HUDEP-2 (cell line): ENCODE results near the gene ITPRIPL2.
A peak's percentile ranks its signal among the peaks of the same experiment; 100 is the strongest.

ENCODE experiments used
- DNase-seq, 76 experiments: peaks; one replicate each; lab custom pipeline; 2025; ENCODE audit not compliant: unreplicated experiment in 76 of 76; lab: John Stamatoyannopoulos, UW

ITPRIPL2 gene

DNA sequence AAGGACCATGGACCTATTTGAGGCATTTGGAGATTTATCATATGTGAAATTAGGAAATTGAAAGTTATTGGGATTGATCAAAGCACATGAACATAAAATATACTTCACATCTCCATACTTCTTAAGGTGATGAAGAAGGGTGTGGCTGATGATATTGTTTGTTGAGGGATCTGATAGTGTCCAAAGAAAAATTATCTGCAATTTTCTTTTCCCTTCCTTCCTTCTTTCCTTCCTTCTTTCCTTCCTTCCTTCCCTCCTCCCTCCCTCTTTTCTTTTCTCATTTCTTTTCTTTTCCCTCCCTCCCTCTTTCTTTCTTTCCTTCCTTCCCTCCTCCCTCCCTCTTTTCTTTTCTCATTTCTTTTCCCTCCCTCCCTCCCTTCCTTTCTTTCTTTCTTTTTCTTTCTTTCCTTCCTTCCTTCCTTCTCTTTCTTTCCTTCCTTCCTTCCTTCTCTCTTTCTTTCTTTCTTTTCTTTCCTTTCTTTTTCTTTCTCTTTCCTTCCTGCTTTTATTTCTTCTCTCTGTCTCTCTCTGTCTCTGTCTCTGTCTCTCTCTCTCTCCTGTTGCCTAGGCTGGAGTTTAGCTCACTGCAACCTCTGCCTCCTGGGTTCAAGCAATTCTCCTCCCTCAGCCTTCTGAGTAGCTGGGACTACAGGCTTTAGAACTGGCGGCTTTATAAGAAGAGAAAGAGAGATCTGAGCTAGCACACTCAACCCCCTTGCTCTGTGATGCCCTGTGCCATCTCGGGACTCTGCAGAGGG lies 20.9 kb upstream of the ITPRIPL2 start:
- no peak for DNase-seq

DNA sequence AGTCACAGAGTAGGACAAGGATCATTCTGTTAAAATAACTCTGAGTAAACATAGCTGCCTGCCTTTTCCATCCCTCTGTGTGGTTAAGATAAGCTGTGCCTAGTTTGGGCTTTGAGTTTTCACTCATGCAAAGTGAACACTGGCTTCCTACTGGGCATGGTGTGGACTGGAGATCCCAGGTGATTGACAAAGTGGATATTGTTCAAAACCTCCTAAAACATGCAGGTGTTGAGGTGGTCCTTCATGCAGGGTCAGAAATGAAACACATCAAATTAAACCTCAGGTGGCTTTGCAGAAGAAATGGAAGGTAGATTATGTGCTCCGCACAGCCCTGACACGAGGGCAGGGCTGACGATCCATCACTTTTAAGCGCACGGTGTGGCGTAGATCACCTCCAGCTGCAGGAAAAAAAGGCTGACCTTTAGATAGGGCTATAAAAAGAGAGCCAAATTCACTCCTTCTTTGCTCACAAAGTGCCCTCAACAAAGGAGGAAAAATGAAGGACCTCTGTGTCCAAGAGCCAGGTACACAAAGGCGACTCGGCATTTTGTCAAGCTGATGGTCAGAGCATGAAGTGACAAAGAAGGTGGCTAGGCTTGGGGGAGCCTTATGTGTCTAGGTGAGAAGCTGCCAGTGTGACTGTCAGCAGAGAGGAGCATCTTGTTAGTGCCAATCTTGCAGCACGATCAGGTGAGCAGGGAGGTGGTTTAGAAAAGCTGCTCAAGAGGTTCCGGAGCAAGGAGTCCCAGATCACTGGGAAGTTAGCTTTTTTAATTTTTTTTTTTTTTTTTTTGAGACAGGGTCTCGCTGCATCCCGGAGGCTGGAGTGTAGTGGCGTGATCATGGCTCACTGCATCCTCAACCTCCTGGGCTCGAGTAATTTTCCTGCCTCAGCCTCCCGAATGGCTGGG lies 19.9 kb upstream of the ITPRIPL2 start:
- DNase-seq = no peak

DNA sequence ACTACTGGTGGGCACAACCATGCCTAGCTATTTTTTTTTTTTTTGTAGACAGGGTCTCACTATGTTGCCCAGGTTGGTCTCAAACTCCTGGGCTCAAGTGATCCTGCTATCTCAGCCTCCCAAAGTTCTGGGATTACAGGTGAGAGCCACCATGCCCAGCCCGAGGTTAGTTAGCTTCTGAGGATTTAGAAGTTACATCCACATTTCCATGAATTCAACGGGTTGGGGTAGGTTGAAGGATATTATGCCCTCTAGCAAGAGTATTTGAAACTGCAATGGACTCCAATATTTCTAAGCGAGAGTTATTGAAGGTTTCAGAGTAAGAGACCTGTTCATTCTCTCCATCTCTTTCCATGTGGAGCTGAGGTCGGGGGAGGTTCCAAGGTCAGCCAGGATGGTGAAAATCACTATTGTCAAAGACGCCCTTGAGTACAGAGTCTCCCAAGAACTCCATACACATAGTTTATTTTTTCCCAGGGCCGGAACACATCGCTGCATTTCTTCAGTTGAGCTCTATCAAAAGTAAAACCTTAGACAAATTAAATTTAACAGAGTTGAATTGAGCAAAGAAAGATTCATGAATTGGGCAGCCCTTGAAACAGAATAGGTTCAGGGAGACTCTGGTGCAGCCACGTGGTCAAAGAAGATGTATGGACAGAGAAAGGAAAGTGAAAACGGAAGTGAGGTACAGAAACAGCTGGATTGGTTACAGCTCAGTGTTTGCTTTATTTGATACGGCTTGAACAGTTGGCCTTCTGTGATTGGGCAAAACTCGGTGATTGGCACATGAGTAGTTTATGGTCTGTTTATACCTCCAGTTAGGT lies 19.0 kb upstream of the ITPRIPL2 start:
- DNase-seq = peak in 1 of 76 experiments; percentile 4

DNA sequence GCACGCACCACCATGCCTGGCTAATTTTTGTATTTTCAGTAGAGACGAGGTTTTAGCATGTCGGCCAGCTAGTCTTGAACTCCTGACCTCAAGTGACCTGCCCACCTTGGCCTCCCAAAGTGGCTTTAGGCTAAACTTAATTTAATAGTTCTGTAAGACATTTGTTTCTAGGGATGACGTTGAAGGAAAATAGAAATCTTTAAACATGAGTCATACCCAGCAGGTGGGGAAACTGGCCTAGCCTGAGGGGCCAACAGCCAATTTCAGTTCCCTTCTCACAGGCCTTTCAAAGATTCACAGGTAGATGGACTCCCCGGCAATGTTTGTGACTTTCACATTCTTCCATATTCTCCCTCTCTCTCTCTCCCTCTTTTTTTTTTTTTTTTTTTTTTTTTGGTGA lies 18.1 kb upstream of the ITPRIPL2 start:
- DNase-seq = no peak

DNA sequence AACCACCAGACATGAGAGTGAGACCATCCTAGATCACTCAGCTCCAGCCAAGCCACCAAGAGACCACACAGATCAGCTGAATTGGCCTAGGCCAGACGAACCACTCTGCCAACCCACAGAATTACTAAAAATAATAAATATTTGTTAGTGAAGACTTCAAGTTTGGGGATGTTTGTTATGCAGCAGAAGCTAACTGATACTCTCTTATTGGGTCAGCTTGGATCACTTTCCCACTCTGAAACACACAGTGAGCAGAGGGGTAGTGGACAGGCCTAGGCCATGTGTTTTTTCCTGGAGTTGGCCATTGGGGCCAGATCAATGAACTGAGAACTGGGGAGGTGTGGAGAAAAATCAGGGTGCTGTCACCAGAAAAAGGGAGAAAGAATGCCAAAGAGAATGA lies 15.6 kb upstream of the ITPRIPL2 start:
- DNase-seq = no peak

DNA sequence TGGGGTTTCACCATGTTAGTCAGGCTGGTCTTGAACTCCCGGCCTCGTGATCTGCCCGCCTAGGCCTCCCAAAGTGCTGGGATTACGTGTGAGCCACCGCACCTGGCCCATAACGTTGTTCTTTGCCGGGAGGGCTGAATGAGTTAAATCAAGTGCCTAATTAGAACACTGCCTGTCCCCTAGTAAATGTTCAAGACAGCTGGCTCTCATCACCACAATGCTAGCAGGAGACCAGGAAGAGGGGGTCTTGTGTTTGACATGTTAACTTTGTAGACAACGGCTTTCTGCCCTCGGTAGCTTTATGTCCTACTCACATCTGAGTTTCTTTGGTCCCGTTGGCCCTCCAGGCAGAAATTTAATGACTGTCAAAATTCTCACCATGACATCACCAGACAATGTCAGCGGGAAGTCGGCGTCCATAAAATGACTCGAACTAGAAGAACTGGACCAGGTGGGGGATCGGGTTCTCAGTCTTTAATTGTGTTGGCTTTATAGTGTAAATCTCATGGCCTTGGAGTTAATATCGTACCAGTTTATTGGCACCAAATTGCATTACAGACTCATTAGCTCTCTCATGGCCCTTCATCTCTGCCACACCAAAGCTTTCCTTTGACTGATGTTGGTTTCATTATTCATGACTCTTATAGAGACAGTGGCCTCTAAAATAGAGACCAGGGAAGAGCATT lies 11.4 kb upstream of the ITPRIPL2 start:
- no peak for DNase-seq

DNA sequence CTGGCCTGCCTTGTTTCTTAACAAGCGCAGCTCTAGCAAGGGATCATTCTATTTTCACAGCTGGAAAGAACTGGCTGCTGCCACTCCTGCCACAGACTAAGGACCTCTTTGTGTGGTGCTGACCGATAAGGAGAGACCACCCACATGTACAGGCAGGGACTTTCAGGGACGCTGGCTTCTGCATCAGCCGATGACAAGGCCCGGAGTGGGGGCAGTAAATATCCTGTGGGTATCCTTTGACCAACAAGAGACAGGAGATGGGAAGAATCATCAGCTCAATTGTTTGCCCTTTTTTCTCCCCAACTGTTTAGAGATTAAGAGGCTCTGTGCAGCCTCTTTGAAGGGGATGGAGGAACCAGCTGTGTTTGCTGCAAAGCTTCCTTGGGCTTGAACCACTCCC lies 9.2 kb upstream of the ITPRIPL2 start:
- no peak for DNase-seq

DNA sequence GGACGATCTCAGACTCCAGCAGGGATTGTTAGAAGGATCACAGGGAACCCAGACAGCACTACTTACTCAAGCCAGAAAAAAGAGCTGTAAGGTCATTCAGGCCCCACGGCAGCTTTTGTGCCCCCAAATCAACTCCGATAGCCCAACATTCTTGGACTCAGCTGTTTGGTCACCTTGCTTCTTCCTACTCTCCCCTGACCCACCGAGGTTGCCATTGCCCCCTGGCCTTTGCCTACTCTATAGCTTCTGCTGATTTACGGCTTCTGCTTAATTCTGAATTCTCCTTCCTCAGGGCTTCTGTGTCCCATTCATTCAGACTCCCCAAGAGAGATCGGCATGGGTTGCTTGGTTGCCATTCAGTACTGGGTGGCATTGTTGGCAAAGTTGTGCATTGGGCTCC lies 8.6 kb upstream of the ITPRIPL2 start:
- no peak for DNase-seq

DNA sequence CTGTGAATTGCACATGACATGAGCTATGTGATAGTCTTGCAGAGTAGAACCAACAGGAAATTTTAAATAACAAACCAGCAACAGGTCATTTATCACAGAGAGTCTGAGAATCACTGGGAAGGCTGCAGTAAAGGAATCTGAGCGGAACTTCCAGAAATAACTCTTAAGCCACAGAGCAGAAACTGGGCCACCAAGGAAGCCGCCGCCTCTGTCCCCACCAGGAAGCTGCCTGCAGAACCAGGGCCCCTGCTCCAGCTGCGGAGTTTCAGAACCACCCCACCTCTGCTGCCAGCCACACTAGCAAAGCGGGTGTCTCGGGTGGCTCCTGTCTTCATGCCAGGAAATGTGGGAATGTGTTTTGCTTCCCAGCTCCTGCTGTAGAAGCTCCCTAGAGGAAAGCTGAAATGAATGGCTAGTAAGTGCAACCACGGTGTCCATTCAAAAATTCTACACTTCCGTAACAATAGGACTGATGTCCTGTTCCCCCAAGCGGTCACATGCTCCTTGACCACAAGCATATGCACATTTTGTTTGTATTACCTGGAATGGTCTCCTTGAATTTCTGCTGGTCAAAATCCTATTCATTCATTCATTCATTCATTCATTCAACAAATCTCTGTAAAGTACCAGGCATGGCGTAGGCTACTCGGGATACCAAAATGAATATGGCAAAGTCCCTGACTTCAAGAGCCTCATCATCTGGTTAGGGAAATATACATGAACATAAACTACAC lies 7.7 kb upstream of the ITPRIPL2 start:
- no peak for DNase-seq

DNA sequence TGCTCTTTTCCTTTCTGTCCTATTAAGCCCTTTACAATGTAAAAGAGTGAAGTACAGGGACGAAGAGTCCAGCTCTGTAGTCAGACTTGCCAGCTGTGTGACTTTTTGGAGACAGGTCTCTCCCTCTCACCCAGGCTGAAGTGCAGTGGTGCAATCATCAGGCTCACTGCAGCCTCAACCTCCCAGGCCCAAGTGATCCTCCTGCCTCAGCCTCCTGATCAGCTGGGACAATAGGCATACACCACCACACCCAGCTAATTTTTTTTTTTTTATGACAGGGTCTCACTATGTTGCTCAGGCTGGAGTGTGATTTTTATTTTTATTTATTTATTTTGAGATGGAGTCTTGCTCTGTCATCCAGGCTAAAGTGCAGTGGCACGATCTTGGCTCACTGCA lies 7.1 kb upstream of the ITPRIPL2 start:
- DNase-seq = no peak

DNA sequence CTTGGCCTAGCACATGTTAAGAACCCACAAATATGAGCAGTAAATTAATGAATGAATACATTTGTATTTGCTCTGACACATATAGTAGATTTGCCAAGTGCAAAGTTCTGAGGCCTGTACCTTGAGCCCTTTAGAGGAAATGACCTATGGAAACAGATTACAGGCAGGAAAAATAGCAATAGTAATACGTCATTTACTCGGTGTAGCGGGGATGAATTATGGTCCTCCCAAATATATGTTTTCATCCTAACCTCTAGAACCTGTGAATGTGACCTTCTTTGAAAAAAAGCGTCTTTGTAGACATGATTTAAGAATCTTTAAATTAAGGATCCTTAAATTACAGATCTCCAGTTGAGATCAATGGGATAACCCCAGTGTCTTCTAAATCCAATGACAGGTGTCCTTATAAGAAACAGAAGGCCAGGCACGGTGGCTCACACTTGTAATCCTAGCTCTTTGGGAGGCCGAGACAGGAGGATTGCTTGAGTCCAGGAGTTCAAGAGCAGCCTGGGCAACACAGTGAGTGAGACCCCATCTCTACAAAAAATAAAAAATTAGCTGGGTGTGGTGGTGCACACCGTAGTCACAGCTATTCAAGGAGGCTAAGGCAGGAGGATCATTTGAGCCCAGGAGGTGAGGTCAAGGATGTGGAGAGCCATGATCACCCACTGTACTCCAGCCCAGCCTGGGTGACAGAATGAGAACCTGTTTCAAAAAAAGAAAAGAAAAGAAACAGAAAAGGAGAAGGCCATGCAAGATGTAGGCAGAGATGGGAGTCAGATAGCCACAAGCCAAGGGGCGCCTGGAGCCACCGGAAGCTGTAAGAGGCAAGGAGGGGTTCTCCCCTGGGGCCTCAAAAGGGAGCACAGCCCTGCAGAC lies 5.1 kb upstream of the ITPRIPL2 start:
- no peak for DNase-seq

DNA sequence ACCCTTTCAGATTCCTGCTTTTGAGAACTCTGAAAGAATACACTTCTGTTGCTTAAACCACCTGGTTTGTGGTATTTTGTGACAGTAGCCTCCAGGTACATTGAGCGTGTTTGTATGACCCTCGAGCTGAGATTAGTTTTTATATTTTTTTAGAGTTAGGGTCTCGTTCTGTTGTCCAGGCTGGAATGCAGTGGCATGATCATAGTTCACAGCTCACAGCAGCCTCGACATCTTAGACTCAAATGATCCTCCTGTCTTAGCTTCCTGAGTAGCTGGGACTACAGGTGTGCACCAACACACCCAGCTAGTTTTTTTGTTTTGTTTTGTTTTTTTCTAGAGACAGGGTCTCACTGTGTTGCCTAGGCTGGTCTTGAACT lies 4.5 kb upstream of the ITPRIPL2 start:
- no peak for DNase-seq

DNA sequence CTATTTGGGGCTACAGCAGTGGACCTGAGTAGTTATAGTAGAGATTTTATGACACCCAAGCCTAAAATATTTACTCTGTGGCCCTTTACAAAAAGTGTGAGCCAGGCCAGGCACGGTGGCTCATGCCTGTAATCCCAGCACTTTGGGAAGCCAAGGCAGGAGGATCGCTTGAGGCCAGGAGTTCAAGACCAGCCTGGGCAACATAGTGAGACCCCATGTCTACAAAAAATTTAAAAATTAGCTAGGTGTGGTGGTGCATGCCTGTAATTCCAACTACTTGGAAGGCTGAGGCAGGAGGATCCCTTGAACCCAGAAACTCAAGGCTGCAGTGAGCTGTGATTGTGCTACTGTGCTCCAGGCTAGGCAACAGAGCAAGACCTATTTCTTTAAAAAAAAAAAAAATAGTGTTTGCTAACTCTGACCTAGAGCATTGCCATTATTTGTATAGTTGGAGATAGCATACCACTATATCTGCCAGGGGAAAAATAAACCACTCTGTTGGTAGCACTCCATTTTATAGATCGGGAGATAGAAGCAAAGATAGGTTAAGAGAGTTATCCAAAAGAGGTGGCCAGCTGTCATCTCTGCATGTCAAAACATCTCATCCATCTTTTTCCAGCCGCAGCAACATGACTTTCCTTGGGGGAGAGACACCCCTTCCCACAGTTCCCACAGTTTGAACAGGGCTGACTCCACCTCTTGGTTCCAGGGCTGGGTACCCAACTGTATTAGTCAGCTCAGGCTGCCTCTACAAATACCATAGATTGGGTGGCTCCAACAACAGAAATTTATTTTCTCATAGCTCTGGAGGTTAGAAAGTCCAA lies 3.0 kb upstream of the ITPRIPL2 start:
- DNase-seq = no peak

DNA sequence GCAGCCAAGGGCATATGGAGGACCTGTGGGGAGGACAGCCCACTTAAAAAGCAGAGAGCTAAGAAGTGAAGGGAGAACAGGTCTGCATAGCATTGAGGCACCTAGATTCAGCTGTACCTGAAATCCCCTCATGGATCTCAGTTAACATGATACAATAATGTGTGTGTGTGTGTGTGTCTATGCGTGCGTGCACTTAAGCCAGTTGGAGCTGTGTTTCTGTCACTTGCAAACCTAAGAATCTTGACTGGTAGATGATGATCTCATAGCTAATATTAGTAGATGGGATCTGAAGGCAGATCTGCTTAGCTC lies 1.7 kb upstream of the ITPRIPL2 start:
- DNase-seq = no peak

DNA sequence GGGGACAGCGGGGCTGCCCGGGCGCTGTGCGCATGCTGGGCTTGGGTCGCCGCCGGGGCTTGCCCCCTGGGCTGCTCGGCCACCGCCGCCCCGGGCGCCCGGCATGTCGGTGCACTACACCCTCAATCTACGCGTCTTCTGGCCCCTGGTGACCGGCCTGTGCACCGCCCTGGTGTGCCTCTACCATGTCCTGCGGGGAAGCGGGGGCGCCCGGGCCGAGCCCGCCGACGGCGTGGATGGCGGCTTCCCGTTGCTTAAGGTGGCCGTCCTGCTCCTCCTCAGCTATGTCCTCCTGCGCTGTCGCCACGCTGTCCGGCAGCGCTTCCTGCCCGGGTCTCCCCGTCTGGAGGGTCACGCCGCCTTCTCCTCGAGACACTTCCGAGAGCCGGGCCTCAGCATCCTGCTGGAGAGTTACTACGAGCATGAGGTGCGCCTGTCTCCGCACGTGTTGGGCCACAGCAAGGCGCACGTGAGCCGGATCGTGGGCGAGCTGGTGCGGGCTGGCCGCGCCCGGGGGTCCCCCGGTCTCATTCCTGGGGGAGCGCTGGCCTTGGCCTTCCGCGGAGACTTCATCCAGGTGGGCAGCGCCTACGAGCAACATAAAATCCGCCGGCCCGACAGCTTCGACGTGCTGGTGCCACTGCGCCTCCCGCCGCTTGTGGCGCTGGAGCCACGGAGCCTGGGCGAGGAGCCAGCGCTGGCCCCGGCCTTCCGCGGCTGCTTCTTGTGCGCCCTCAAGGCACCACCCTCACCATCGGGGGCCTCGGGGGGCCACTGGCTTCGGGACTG lies 789 bp downstream of the ITPRIPL2 start:
- DNase-seq = peak in 7 of 76 experiments; percentile 9 to 40 (median 21)

DNA sequence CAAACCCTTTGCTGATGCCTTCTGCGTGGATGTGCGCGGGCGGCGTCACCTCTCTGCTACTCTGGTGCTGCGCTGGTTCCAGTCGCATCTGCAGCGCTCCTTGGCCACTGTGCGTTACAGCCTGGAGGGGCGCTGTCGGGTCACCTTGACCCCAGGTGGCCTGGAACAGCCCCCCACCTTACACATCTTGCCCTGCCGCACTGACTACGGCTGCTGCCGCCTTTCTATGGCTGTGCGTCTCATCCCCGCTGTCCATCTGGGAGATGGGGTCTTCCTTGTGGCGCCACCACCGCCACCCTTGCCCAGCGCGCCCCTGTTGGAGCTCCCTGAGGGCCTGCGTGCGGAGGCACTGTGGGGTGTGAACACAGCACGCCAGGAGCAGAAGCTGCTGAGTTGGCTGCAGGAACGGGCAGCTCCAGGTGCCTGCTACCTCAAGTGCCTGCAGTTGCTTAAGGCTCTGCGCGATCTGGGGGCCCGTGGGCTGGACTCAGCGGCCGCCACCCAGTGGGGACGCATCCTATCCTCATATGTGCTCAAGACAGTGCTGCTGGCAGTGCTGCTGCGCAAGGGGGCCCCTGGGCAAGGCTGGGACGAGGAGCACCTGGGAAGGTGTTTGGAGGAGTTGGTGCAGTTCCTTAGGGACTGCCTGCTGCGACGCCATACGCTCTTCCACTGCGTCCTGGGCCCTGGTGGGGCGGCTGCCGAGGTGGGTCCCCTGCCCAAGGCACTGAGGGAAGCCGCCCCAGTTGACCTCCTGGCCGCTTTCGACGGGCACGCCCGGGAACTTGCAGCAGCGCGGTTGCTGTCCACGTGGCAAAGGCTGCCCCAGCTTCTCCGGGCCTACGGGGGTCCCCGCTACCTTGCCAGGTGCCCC lies 1.6 kb downstream of the ITPRIPL2 start:
- DNase-seq = no peak
